Measurements from ENCODE around the gene HOXC13.

Gene HOXC13

GRCh38 chr12:53995378-53996239 lies 57.0 kb downstream of the HOXC13 start:
- no peak for DNase-seq

Measured in NCI-H1048 (cell line).